ENCODE measurements around the gene IFITM5.

DNA sequence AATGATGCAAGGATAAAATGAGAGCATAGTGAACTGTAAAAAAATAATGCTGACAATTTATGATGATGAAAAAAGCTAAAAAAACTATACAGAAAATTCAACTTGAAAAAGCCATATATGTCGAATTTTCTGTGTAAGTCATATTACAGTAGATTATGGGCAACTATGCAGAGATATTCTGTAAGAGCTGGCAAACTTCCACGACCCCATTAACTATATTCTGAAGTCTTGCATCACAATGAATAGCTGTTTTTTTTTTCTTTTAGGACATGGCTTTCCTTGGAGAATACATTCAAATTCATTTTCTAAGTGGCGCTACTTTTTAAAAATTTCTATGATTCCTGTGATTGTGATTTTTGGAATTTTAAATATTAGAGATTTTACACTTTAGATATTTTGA lies 44.1 kb downstream of the IFITM5 start:
- TF ChIP-seq, protein P1, sequence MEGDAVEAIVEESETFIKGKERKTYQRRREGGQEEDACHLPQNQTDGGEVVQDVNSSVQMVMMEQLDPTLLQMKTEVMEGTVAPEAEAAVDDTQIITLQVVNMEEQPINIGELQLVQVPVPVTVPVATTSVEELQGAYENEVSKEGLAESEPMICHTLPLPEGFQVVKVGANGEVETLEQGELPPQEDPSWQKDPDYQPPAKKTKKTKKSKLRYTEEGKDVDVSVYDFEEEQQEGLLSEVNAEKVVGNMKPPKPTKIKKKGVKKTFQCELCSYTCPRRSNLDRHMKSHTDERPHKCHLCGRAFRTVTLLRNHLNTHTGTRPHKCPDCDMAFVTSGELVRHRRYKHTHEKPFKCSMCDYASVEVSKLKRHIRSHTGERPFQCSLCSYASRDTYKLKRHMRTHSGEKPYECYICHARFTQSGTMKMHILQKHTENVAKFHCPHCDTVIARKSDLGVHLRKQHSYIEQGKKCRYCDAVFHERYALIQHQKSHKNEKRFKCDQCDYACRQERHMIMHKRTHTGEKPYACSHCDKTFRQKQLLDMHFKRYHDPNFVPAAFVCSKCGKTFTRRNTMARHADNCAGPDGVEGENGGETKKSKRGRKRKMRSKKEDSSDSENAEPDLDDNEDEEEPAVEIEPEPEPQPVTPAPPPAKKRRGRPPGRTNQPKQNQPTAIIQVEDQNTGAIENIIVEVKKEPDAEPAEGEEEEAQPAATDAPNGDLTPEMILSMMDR (IDR thresholded peaks at IDR 0.05; ENCODE audit: low read depth, low read length, poor library complexity, severe bottlenecking): no peak
- no peak for TF ChIP-seq EZH2phosphoT487 (IDR thresholded peaks at IDR 0.05; ENCODE audit: borderline replicate concordance, low read length)

Measured in DOHH2 (cell line).